GM12875 (cell line): ENCODE measurements around the gene CDC42BPB.

Source experiments
- H3K4me3 ChIP-seq: one replicate; pipeline ENCODE4 v1.5.1; 2011; ENCODE audit warnings: low read depth, low read length, control low read depth
- TF ChIP-seq, protein P1 (sequence below): IDR thresholded peaks from 2 replicates; pipeline ENCODE4 v1.5.1; 2011; ENCODE audit warnings: low read depth, mild to moderate bottlenecking, control low read depth, inconsistent platforms, low read length, moderate library complexity, borderline replicate concordance; ENCODE audit not compliant: insufficient read depth

Gene CDC42BPB

DNA sequence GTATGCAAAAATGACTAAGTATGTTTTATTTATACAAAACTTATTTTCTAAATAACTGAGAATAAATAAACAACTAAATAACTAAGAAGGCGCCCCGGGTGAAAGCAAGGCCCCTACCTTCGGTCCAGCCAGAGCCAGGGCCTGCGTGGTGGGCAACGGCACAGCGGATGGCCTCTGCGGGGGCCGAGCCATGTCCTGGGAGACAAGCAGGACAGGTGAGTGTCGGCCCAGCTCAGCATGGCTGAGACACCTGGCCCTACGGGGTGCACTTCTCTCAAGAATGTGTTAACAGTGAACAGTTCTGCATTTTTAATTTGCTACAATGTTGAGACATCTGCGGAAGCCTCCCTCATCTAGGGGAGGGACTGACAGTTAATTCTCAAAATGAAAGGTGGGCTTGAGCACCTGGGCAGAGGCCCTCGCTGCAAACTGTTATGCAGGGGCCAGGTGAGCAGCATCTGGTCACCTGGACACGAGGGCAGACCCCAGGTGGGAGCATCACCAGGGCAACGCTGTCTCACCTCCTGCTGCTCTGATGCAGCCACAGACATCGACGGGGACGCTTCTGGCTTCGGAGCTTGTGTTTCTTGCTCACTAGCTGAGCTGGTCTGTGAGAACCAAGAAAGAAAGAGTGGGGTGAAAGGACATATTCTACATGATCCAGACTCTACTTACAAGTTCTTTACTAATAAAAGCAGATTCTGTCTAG lies 103.1 kb downstream of the CDC42BPB start:
- TF ChIP-seq, protein P1, sequence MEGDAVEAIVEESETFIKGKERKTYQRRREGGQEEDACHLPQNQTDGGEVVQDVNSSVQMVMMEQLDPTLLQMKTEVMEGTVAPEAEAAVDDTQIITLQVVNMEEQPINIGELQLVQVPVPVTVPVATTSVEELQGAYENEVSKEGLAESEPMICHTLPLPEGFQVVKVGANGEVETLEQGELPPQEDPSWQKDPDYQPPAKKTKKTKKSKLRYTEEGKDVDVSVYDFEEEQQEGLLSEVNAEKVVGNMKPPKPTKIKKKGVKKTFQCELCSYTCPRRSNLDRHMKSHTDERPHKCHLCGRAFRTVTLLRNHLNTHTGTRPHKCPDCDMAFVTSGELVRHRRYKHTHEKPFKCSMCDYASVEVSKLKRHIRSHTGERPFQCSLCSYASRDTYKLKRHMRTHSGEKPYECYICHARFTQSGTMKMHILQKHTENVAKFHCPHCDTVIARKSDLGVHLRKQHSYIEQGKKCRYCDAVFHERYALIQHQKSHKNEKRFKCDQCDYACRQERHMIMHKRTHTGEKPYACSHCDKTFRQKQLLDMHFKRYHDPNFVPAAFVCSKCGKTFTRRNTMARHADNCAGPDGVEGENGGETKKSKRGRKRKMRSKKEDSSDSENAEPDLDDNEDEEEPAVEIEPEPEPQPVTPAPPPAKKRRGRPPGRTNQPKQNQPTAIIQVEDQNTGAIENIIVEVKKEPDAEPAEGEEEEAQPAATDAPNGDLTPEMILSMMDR, result no peak
- no peak overlapping the region for H3K4me3 ChIP-seq

DNA sequence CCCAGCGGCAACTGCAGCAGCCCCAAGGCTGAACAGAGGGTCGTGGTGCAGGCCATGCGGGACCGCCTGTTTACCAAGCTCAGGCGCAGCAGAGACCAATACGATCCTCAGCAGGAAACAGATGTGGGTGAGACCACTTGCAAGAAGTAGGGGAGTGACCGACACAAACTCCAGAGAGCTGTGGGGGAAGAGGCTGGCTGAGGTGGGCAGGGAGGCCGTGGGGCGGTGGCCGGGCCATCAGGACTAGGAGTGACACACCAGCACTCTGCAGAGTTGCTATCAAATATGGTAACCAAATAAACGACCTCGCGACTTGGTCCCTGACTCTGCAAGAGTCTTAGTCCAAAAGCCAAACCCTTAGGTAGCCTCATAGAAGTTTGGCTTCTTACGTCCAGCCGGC lies 104.2 kb downstream of the CDC42BPB start:
- H3K4me3 ChIP-seq, result no peak overlapping the region
- TF ChIP-seq, protein P1, result no peak

DNA sequence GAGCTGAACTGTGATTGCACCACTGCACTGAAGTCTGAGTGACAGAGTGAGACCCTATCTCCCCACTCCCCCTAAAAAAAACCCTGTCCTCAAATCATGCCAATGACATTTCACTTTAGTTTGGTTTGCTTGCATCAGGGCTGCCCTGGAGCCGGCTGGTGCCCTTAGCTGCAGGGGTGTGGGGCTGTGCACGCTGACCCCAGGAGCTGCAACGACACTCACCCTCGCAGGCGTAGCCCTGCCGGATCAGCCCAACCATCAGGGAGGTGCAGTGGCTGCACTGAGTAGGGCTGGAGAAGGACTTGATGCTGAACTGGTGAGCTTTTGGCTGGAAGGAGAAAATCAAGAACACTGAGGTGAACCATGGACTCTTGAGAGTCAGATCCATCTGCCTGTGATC lies 105.1 kb downstream of the CDC42BPB start:
- TF ChIP-seq, protein P1, result no peak
- no peak overlapping the region for H3K4me3 ChIP-seq

DNA sequence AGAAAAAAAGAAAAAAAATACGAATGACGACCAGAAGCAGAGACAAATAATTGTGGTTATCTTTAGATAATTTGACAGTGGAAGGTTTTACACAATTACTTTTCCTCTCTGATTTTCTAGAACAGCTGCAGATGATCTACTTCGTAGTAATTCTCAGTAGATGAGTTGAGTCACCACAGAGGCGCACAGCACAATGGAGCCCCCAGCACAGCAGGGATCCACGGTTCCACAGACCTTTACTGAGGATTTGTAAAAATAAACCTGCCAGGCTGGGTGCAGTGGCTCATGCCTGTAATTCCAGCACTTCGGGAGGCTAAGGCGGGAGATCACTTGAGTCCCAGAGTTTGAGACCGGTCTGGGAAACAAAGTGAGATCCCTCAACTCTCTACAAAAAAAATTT lies 105.5 kb downstream of the CDC42BPB start:
- TF ChIP-seq, protein P1, result no peak
- no peak overlapping the region for H3K4me3 ChIP-seq

DNA sequence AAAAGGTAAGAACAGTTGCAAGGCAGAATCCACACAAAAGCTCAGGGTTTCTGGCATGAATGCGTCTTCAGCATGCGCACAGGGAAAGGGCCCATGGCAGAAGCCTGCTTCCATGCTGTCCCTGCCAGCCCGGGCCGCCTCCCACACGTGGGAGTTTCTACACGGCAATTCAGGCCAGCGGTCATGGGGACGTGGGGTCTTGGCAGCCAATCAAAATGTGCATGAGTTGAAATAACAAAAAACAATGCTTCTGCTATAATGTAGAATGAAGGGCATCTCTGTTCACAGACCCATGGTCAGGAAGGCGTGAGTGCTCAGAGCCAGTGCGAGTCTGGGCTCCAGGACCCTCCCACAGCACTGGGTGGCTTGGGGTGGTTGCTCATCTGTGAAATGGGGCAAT lies 106.3 kb downstream of the CDC42BPB start:
- TF ChIP-seq, protein P1, result no peak
- H3K4me3 ChIP-seq, result no peak overlapping the region

DNA sequence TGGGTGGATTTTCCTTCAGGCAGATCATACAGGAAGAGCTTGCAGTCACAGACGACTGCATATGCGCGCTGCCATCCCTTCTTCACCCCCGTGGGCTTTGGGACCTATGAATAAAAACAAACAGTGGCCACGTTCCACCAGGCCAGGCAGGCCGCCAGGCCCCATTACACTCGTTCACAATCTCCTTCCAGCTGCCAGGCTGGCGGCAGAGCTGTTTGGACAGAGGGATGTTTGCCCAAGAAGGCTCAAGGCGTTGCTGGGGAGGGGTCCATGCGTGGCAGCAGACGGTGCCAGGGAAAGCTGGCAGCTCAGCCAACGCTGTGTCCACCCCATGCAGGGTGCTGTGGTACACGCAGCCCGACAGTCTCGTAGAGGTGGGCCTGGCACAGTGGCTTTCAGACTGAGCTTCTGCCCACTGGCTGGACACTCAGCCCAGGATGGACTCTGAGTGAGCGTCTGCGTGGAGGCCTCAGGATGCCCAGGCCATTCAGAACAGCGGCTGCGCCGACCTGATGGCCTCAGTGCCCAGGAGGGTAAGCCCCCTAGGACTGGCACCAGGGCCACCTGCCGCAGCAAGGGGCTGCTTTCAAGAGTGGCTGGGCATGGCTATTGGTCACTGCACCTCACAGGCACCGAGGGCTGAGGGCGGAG lies 107.4 kb downstream of the CDC42BPB start:
- no peak overlapping the region for H3K4me3 ChIP-seq
- TF ChIP-seq, protein P1, result no peak

DNA sequence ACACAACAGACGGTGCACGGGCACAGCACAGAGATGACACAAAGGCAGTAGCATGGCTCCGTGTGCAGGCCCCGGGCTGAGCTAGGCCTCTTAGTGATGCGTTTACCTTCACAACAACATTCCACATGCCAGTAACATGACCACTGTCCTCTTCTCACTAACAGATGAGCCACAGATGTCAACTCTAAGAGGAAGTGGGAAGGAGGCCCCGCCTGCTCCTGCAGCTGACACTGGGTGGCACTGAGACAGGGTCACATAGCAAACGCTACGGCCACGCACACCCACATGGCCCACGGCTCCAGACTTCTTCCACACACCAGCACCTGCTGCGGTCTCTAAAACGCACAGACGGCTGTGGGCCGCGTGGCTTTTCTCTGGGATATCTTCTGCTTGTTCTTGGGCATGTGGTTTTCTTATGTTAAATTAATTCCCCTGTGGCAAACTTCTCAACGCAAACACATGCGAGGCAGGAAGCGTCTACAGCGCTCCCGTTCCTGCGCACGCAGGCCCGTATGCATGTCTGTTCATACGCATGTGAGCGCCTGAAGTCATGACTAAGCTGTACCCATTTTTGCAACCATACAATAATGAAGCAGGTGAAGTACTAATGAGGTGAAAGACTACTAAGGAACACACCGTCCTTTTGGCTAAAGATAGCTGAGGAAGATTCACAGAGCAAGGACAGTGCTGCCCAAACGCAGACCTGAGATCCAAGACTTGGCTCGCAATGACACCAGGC lies 108.1 kb downstream of the CDC42BPB start:
- H3K4me3 ChIP-seq, result no peak overlapping the region
- TF ChIP-seq, protein P1, result no peak
